Activated B cell treated with CpG ODN at 0.5 μM for 24 hours (primary cell): ENCODE measurements around the gene FAH. TPM values are rescaled to one million over a fixed set of nuclear protein-coding genes. Genes with fewer than 3 reads are reported as not detected.

Experiments
- ATAC-seq: fragments of 200-7000 bp; cut with Tn5 transposase; one replicate; pipeline ENCODE4 v1.10.0; 2021; ENCODE audit warnings: low read depth, mild to moderate bottlenecking, moderate library complexity
- CTCF ChIA-PET: fragments of 350-600 bp; sonication (Branson Sonifier 250); formaldehyde crosslinking; loops from one replicate; lab custom pipeline; 2021; ENCODE audit warnings: antibody characterized with exemption; lab: Charles Lee
- POLR2A ChIA-PET: fragments of 350-600 bp; sonication (Branson Sonifier 250); formaldehyde crosslinking; loops from one replicate; lab custom pipeline; 2021; ENCODE audit warnings: antibody characterized with exemption; lab: Charles Lee
- DNase-seq: peaks from one replicate; pipeline ENCODE4 v3.0.0; 2022
- H3K27ac Mint-ChIP-seq: one replicate; pipeline ENCODE4 v1.8.0; 2020; ENCODE audit warnings: mixed read lengths
- H3K27me3 Mint-ChIP-seq: one replicate; pipeline ENCODE4 v1.8.0; 2021; ENCODE audit warnings: mixed read lengths
- H3K36me3 Mint-ChIP-seq: one replicate; pipeline ENCODE4 v1.8.0; 2021; ENCODE audit warnings: low read depth, mixed read lengths
- H3K4me1 Mint-ChIP-seq: one replicate; pipeline ENCODE4 v1.8.0; 2021; ENCODE audit warnings: mixed read lengths
- H3K4me3 Mint-ChIP-seq: one replicate; pipeline ENCODE4 v1.8.0; 2020; ENCODE audit warnings: mild to moderate bottlenecking, mixed read lengths
- H3K9me3 Mint-ChIP-seq: one replicate; pipeline ENCODE4 v1.8.0; 2020; ENCODE audit warnings: mixed read lengths
- CTCF ChIP-seq: fragments of 200-600 bp; IDR thresholded peaks from one replicate; pipeline ENCODE4 v1.8.0; 2022; ENCODE audit warnings: antibody characterized with exemption, mild to moderate bottlenecking
- intact Hi-C: fragments of 100-400 bp; cut with micrococcal nuclease; formaldehyde crosslinking; loops from one replicate; pipeline ENCODE4 v1.15.1; 2024
- total RNA-seq: library from RNA; stranded (reverse); gene quantifications from 2 replicates; pipeline ENCODE4 v1.2.3, GENCODE V29; 2022

FAH gene
- total RNA-seq, 1 donor from 2014 or later, result 8.6 TPM

- intact Hi-C loops, result no loop called here
- Mint-ChIP-seq H3K36me3 (peaks cover 27% of the 10 kb centered on the region), H3K27me3 (no peaks in the 10 kb centered on the region), H3K4me3 (no peak overlapping the region), H3K27ac (no peak overlapping the region), H3K4me1 (peaks cover 63% of the 10 kb centered on the region), H3K9me3 (no peaks in the 10 kb centered on the region)
- no peak for TF ChIP-seq CTCF
- POLR2A ChIA-PET, result interaction anchor here (0.6 kb wide), 1 partner anchor 94 kb away, joined by 3 read pairs; no protein-coding TSS in a partner anchor
- CTCF ChIA-PET, result no interaction called here
- no peak for ATAC-seq
- DNase-seq, result no peak
Observed at GRCh38 chr15:80107774-80108173, 45.0 kb upstream of the FAH start.

- DNase-seq, result no peak
- no peak for TF ChIP-seq CTCF
- Mint-ChIP-seq H3K27ac (no peak overlapping the region), H3K4me1 (peaks cover 72% of the 10 kb centered on the region), H3K9me3 (no peaks in the 10 kb centered on the region), H3K4me3 (no peak overlapping the region), H3K36me3 (peaks cover 22% of the 10 kb centered on the region), H3K27me3 (no peaks in the 10 kb centered on the region)
- ChIA-PET CTCF (no interaction called here), POLR2A (no interaction called here)
- intact Hi-C loops, result no loop called here
- ATAC-seq, result no peak
Observed at GRCh38 chr15:80109388-80109787, 43.4 kb upstream of the FAH start.

- ChIA-PET POLR2A (no interaction called here), CTCF (no interaction called here)
- ATAC-seq (no peak), DNase-seq (no peak)
- no peaks in the 10 kb centered on the region for H3K9me3 Mint-ChIP-seq
- H3K4me3 Mint-ChIP-seq, result no peak overlapping the region
- H3K36me3 Mint-ChIP-seq, result peaks cover 17% of the 10 kb centered on the region
- intact Hi-C loops, result no loop called here
- H3K27ac Mint-ChIP-seq, result no peak overlapping the region
- no peak for TF ChIP-seq CTCF
- H3K27me3 Mint-ChIP-seq, result no peaks in the 10 kb centered on the region
- H3K4me1 Mint-ChIP-seq, result peaks cover 72% of the 10 kb centered on the region
Observed at GRCh38 chr15:80110920-80111319, 41.9 kb upstream of the FAH start.

GRCh38 chr15:80114114-80114513 is 38.7 kb upstream of the FAH start:
- ChIA-PET CTCF (no interaction called here), POLR2A (interaction anchor here (0.8 kb wide), 1 partner anchor 33 kb away, joined by 3 read pairs; no protein-coding TSS in a partner anchor)
- Mint-ChIP-seq H3K36me3 (peaks cover 11% of the 10 kb centered on the region), H3K27me3 (no peaks in the 10 kb centered on the region), H3K27ac (no peak overlapping the region), H3K4me1 (peaks cover 57% of the 10 kb centered on the region), H3K9me3 (no peaks in the 10 kb centered on the region), H3K4me3 (no peak overlapping the region)
- no peak for TF ChIP-seq CTCF
- ATAC-seq (no peak), DNase-seq (no peak)
- intact Hi-C loops, result loop anchor here (2.0 kb wide), 1 partner anchor 13 kb away; no protein-coding TSS in a partner anchor

GRCh38 chr15:80115021-80115420 is 37.8 kb upstream of the FAH start:
- Mint-ChIP-seq H3K4me1 (peaks cover 50% of the 10 kb centered on the region), H3K27ac (peak overlapping the region; percentile 10), H3K36me3 (peaks cover 8% of the 10 kb centered on the region), H3K9me3 (no peaks in the 10 kb centered on the region), H3K4me3 (no peak overlapping the region), H3K27me3 (no peaks in the 10 kb centered on the region)
- DNase-seq (no peak), ATAC-seq (no peak)
- no peak for TF ChIP-seq CTCF
- ChIA-PET CTCF (interaction anchor here (0.6 kb wide), 1 partner anchor 220 kb away, joined by 3 read pairs; no protein-coding TSS in a partner anchor), POLR2A (no interaction called here)
- intact Hi-C loops, result loop anchor here (2.0 kb wide), 1 partner anchor 14 kb away; no protein-coding TSS in a partner anchor
